Stomach smooth muscle (tissue), 2 donors: Measurements from ENCODE around the gene FUT9.

Source experiments
- H3K27ac ChIP-seq: one replicate; pipeline ENCODE4 v1.7.0; 2013; ENCODE audit warnings: mild to moderate bottlenecking, low read length, inconsistent platforms
- H3K27me3 ChIP-seq, 2 donors: one replicate each; pipeline ENCODE4 v1.7.0; 2013; ENCODE audit warnings: low read length in 2 of 2; ENCODE audit not compliant: insufficient read depth in 2 of 2, control insufficient read depth in 1 of 2
- H3K36me3 ChIP-seq, 2 donors: one replicate each; pipeline ENCODE4 v1.7.0; 2013; ENCODE audit warnings: low read length in 2 of 2; ENCODE audit not compliant: control insufficient read depth in 2 of 2, insufficient read depth in 2 of 2
- H3K4me1 ChIP-seq: one replicate; pipeline ENCODE4 v1.7.0; 2013; ENCODE audit warnings: low read length; ENCODE audit not compliant: control insufficient read depth, insufficient read depth
- H3K4me3 ChIP-seq, 2 donors: one replicate each; pipeline ENCODE4 v1.7.0; 2013; ENCODE audit warnings: low read length in 2 of 2
- H3K9ac ChIP-seq, 2 donors: one replicate each; pipeline ENCODE4 v1.7.0; 2013; ENCODE audit warnings: low read length in 2 of 2, mild to moderate bottlenecking in 1 of 2
- H3K9me3 ChIP-seq, 2 donors: one replicate each; pipeline ENCODE4 v1.7.0; 2013; ENCODE audit warnings: low read length in 2 of 2; ENCODE audit not compliant: control insufficient read depth in 2 of 2
- donor health status: healthy.
- donor health status: Pancreatic carcinoma.

FUT9 gene

DNA sequence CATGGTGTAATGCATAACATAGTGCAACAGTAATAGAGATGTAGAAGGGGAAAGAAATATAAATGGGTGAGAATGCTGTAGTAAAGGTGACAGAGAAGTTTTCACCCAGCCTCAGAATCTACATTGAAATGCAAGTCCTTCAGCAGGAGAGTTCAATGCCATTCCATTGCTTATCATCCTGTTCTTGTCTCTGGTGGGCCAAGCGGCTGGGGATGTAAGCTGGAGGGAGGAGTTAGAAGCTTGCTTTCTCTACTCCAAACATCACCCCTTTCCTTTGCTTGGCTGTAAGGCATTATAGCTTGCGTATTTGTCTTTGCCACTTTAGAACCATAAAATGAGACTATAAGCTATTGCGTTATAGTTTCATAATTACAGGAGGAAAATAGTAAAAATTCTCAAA is 2.2 kb upstream of the FUT9 start:
- H3K4me3 ChIP-seq = no peak overlapping the region
- H3K9ac ChIP-seq = no peak overlapping the region
- no peaks in the 10 kb centered on the region for H3K36me3 ChIP-seq
- H3K4me1 ChIP-seq = no peaks in the 10 kb centered on the region
- peaks cover 3 to 10% of the 10 kb centered on the region in 2 donors for H3K27me3 ChIP-seq
- H3K27ac ChIP-seq = no peak overlapping the region
- H3K9me3 ChIP-seq = no peaks in the 10 kb centered on the region

DNA sequence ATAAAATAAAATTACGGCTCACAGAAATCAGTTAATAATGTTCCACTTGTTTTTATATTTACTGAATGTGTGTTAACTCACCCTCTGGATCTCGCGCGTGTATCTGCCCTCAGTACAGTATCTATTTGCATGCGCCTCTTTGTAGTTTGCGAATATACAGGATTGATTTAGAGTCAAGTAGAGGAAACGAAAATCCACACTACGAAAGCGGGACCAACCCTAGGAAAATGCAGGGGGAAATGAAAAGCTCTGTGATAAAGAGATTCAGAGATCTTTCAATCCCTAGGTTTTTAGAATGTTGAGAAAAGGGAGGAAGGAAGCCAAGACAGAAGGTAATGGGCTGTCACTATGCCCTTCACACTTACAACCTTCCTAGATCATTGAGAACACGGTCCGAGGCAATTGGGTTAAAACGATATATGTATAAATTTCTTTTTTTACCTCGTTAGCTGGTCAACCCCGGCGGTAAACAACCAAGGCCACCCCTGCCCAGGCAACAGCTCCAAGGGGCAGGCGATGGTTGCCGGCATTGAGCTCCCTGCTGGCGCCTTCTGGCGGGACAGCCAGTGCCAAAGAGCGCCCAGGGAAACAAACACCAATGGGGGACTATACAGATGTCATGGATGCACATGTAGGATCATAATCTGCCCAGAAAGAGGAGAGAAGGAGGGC is 792 bp upstream of the FUT9 start:
- Histone ChIP-seq H3K9me3 (no peaks in the 10 kb centered on the region), H3K36me3 (no peaks in the 10 kb centered on the region), H3K9ac (no peak overlapping the region), H3K27me3 (peaks cover 3 to 10% of the 10 kb centered on the region in 2 donors), H3K4me3 (no peak overlapping the region), H3K27ac (no peak overlapping the region), H3K4me1 (no peaks in the 10 kb centered on the region)

DNA sequence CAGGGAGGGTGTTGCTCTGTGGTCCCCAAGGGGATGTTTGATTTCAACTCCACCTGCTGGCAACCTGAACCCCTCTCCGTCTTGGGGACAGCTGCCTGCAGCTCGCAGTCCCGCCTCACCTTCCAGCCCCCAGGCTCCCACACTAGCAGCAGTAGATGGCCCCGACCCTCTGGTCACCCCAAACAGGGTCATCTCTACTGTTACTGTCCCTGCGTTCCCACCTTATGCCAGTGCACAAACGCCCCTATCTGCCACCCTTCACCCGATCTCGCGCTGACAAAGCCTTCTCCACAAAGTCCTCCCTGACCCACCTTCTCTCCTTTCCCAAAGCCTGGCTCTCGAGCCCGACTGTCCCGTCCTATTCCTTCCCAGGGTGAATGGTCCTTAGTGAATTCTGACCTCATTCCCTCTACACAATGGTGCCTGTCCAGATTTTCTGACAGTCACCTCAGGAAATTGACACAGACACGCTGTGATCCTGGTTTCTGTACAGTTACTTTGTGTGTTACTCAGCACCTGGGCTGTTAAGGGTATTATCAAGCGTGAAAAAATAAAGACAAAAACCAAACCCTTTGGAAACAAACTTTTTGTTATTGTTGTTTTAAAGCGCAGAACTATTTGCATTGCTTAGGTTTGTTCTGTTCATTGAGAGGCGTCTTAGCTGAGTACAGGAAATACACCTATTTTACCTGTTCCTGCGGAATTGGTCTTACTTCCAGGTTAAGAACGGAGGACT is 728 bp downstream of the FUT9 start:
- no peak overlapping the region for H3K9ac ChIP-seq
- H3K9me3 ChIP-seq = no peaks in the 10 kb centered on the region
- no peak overlapping the region for H3K27ac ChIP-seq
- no peaks in the 10 kb centered on the region for H3K4me1 ChIP-seq
- H3K4me3 ChIP-seq = no peak overlapping the region
- H3K36me3 ChIP-seq = no peaks in the 10 kb centered on the region
- peaks cover 3 to 10% of the 10 kb centered on the region in 2 donors for H3K27me3 ChIP-seq

DNA sequence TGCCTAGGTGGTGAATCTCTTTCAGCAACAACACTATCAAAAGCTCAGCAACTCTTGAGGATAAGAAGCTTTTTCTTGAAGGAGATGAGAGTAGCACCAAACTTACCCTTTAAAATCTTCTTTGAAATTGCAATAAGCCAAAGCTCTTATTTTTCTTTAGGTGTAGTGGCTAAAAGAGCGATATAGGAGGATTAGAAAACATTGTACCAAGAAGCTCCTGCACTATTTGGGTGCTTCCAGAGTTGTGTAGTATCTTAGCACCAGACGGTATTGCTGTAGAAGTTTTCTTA is 1.2 kb downstream of the FUT9 start:
- H3K4me1 ChIP-seq = no peaks in the 10 kb centered on the region
- no peaks in the 10 kb centered on the region for H3K9me3 ChIP-seq
- H3K4me3 ChIP-seq = no peak overlapping the region
- H3K36me3 ChIP-seq = no peaks in the 10 kb centered on the region
- no peak overlapping the region for H3K9ac ChIP-seq
- H3K27me3 ChIP-seq = peaks cover 3 to 10% of the 10 kb centered on the region in 2 donors
- H3K27ac ChIP-seq = no peak overlapping the region

DNA sequence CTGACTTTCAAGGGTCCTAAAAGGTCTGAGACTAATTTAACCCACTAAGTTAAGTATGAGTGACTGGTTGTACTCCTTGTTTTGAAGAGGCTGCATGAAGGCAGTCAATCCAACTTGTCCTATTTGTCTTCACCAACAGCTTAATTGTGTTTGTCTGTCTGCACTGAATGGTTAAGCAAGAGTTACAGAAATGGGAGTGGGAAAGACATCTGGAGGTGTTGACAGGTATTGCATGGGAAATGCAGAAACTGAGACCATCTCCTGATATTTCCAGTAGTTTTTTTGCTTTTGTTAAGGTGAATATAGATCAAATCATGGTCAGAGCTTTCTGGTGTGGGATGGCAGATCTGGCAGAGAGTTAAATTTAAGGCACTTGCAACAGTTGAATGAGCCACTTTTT is 6.5 kb downstream of the FUT9 start:
- Histone ChIP-seq H3K9me3 (no peaks in the 10 kb centered on the region), H3K4me3 (no peak overlapping the region), H3K4me1 (no peaks in the 10 kb centered on the region), H3K27me3 (no peaks in the 10 kb centered on the region), H3K9ac (no peak overlapping the region), H3K27ac (no peak overlapping the region), H3K36me3 (no peaks in the 10 kb centered on the region)

DNA sequence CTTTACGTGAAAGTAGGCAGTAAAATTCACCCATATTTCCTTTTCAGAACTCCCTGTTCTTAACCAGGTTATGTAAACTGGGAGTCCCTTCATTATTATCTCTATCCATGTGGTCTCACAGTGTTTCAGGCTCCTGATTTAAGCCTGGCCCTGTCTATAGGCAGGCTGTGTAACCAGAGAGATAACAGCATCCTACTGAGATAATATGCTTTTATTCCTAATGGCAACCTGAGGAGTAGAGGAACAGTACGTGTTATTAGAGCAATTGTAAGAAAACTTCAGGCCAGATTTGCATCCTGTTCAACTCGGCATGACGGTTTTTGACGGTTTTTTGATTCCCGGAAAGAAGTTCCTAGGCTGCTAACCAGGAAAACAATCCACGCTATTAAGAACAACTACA is 16.9 kb downstream of the FUT9 start:
- H3K36me3 ChIP-seq = no peaks in the 10 kb centered on the region
- H3K27ac ChIP-seq = no peak overlapping the region
- H3K9me3 ChIP-seq = no peaks in the 10 kb centered on the region
- H3K27me3 ChIP-seq = no peaks in the 10 kb centered on the region
- H3K4me1 ChIP-seq = no peaks in the 10 kb centered on the region
- no peak overlapping the region for H3K9ac ChIP-seq
- no peak overlapping the region for H3K4me3 ChIP-seq

DNA sequence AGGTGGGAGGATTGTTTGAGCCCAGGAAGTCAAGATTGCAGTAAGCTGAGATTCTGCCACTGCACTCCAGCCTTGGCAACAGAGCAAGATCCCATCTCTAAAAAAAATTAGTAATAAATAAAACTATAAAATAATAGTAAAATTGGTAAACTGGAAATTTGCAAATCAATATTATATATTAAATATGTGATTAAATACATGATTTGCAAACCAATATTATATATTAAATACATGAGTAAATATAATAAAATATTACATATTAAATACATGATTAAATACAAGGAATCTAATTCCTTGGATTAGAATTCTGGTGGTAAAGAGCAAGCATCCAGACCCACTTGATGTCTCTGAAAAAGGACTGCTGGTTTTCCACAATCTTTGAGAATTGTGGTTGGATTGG is 35.8 kb downstream of the FUT9 start:
- Histone ChIP-seq H3K9me3 (no peaks in the 10 kb centered on the region), H3K36me3 (no peaks in the 10 kb centered on the region), H3K9ac (no peak overlapping the region), H3K4me3 (no peak overlapping the region), H3K27me3 (no peaks in the 10 kb centered on the region), H3K27ac (no peak overlapping the region), H3K4me1 (no peaks in the 10 kb centered on the region)

DNA sequence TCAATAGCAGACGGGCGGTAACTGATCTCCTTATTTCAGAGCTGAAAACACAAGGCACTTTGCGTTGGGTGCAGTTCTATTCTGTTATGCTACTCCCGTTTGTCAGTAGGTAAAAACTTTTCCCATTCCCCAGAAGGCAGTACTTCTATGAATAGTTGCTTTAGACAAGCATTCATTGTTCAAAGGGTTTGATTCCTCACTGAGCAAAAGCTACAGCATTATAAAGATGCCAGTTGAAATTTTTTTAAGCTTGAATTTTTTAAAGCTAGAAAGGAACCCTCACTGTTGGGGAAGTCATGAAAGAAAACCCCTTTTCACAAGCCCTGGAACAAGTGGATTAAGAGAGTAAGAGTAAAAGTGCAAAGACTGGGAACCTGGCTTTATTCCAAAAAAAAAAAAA is 42.3 kb downstream of the FUT9 start:
- H3K27me3 ChIP-seq = no peaks in the 10 kb centered on the region
- H3K27ac ChIP-seq = no peak overlapping the region
- no peaks in the 10 kb centered on the region for H3K36me3 ChIP-seq
- no peaks in the 10 kb centered on the region for H3K4me1 ChIP-seq
- H3K9ac ChIP-seq = no peak overlapping the region
- no peaks in the 10 kb centered on the region for H3K9me3 ChIP-seq
- H3K4me3 ChIP-seq = no peak overlapping the region

DNA sequence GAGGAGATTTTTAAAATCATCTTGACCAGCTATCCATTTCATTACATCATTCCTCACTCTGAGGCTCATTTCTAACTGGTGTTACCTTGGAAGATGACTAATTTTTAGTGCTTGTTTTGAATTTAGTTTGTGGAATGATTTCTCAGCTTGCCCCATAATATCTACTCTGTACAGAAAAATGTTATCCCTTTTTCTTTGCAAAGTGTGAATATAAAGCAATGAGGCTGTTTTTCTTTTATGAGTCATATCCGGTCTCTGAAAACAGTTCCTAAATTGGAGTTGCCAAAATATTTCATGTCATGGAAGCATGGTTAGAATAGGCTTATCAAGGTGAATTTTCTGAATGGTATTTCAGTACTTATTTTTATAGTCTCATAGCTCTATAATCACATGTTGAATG is 43.8 kb downstream of the FUT9 start:
- no peaks in the 10 kb centered on the region for H3K27me3 ChIP-seq
- no peaks in the 10 kb centered on the region for H3K36me3 ChIP-seq
- no peak overlapping the region for H3K27ac ChIP-seq
- no peak overlapping the region for H3K4me3 ChIP-seq
- H3K9ac ChIP-seq = no peak overlapping the region
- H3K4me1 ChIP-seq = no peaks in the 10 kb centered on the region
- no peaks in the 10 kb centered on the region for H3K9me3 ChIP-seq

DNA sequence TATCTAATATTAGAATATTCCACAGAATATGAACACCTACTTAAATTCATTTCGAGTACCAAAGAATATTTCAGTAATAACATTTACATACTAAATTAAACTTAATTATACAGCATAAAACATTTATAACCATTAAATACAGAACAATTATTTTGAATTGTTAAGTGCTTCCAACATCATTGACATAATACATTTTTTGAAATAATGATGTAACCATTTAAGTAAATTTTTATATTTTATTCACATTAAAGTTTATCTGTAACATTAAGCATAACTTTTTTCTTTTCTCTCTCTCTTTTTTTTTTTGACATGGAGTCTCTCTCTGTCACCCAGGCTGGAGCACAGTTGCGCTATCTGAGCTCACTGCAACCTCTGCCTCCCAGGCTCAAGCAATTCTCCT is 44.5 kb downstream of the FUT9 start:
- Histone ChIP-seq H3K27me3 (no peaks in the 10 kb centered on the region), H3K4me1 (no peaks in the 10 kb centered on the region)

DNA sequence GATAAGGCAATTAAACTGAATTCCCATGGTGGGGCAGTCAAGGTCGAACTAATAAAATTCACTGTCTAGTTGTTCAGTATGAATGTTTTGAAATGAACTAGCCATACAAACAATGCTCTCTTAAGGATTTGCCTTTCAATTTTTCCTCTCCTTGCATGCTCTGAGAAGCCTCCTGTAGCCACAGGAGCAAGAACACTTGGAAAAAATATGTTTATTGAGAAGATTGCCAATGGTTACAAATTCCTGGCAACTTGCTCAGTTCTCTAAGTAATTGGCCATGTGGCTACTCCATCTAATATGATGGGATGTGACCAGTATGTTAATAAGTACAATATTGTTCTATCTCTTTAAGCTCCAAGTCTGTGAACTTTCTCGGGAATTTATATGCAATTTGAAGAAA is 49.4 kb downstream of the FUT9 start:
- Histone ChIP-seq H3K4me3 (no peak overlapping the region), H3K9me3 (no peaks in the 10 kb centered on the region), H3K27ac (no peak overlapping the region), H3K36me3 (no peaks in the 10 kb centered on the region), H3K27me3 (no peaks in the 10 kb centered on the region), H3K4me1 (no peaks in the 10 kb centered on the region), H3K9ac (no peak overlapping the region)

More for the DNA sequence above, 44.5 kb downstream of the FUT9 start:
- Histone ChIP-seq H3K36me3 (no peaks in the 10 kb centered on the region), H3K4me3 (no peak overlapping the region), H3K9me3 (no peaks in the 10 kb centered on the region), H3K27ac (no peak overlapping the region), H3K9ac (no peak overlapping the region)
